ENCODE measurements around the gene NAB2. TPM values are rescaled to one million over a fixed set of nuclear protein-coding genes. Genes with fewer than 3 reads are reported as not detected.

NAB2 gene
- total and polyA plus RNA-seq, 10 of the 15 experiments (the other 5 are each of a cell fraction or from before 2014, with no cell fraction given): 0.35 to 35.2 (median 15.3) TPM

DNA sequence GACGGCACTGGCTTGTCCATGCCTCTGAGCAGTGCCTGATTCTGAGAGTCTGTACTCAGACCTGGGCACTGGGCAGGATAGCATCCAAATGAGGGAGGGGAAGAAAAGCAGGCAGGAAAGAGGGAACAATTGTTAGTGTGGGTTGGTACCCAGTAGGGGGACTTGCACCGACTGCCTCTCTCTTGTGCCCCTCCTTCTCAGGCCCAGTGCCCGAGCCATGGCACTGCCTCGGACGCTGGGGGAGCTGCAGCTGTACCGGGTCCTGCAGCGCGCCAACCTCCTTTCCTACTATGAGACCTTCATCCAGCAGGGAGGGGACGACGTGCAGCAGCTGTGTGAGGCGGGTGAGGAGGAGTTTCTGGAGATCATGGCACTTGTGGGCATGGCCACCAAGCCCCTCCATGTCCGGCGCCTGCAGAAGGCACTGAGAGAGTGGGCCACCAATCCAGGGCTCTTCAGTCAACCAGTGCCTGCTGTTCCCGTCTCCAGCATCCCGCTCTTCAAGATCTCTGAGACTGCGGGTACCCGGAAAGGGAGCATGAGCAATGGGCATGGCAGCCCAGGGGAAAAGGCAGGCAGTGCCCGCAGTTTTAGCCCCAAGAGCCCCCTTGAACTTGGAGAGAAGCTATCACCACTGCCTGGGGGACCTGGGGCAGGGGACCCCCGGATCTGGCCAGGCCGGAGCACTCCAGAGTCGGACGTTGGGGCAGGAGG lies 2.2 kb downstream of the NAB2 start:
- peak overlapping the region; percentile 75 for H3K4me2 ChIP-seq (ENCODE audit: control insufficient read depth, insufficient read depth)
- peaks cover 43% of the 10 kb centered on the region for H3K4me1 ChIP-seq (ENCODE audit: control insufficient read depth, insufficient read depth, low read length)
- SMC1A ChIA-PET (ENCODE audit: uncharacterized antibody, unreplicated experiment): interaction anchor here (1.0 to 10.4 kb wide), 7 partner anchors 11 to 92 kb away, joined by 3 to 169 read pairs (median 29); partner anchors contain the start of genes NEMP1 and STAT6
- BruUV-seq (replicated peaks): no TSS peak
- POLR2A ChIA-PET: interaction anchor here (0.9 to 7.6 kb wide), 6 partner anchors 12 to 26 kb away, joined by 3 to 74 read pairs (median 29); partner anchors contain the start of genes NEMP1 and STAT6
- H3K9me3 ChIP-seq (replicated peaks; ENCODE audit: control insufficient read depth, insufficient read depth, low read length): no peaks in the 10 kb centered on the region
- ATAC-seq: no peak
- TF ChIP-seq RCOR1 (conservative IDR thresholded peaks at IDR 0.05; ENCODE audit: low read depth, low read length) (no peak), CHD1 (IDR thresholded peaks at IDR 0.05; ENCODE audit: low read depth, low read length) (no peak), POLR2A (IDR thresholded peaks at IDR 0.05; ENCODE audit: low read depth, low read length) (no peak; the same call in 1 of the 2 replicates), KDM1A (IDR thresholded peaks at IDR 0.05; ENCODE audit: borderline replicate concordance) (no peak), FOS (IDR thresholded peaks at IDR 0.05; ENCODE audit: borderline replicate concordance, extremely low read depth, insufficient read length) (no peak), NFXL1 (IDR thresholded peaks at IDR 0.05; ENCODE audit: borderline replicate concordance) (no peak), KLF5 (IDR thresholded peaks at IDR 0.05; ENCODE audit: partially characterized antibody) (no peak), SIN3A (IDR thresholded peaks at IDR 0.05; ENCODE audit: low read depth, low read length) (no peak), PAX5 (IDR thresholded peaks at IDR 0.05; ENCODE audit: borderline replicate concordance, low read depth, low read length) (no peak), SMARCA5 (IDR thresholded peaks at IDR 0.05) (no peak), MYB (IDR thresholded peaks at IDR 0.05; ENCODE audit: borderline replicate concordance, low read depth, low read length) (no peak)
- TF ChIP-seq, protein P1, sequence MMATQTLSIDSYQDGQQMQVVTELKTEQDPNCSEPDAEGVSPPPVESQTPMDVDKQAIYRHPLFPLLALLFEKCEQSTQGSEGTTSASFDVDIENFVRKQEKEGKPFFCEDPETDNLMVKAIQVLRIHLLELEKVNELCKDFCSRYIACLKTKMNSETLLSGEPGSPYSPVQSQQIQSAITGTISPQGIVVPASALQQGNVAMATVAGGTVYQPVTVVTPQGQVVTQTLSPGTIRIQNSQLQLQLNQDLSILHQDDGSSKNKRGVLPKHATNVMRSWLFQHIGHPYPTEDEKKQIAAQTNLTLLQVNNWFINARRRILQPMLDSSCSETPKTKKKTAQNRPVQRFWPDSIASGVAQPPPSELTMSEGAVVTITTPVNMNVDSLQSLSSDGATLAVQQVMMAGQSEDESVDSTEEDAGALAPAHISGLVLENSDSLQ (IDR thresholded peaks at IDR 0.05): no peak
- DNase-seq (ENCODE audit: low read depth, low spot score): no peak
- peak overlapping the region; percentile 52 for H3K4me3 ChIP-seq
- in situ Hi-C loops (cut with MboI): no loop called here
- 79% methylated on average over 17 of the region's 22 CpGs for WGBS (ENCODE audit: insufficient coverage, insufficient replicate concordance, low lambda C conversion rate, missing lambda C conversion rate)
- no peaks in the 10 kb centered on the region for H4K20me1 ChIP-seq (ENCODE audit: control insufficient read depth, insufficient read depth)
- peaks cover 9 to 18% of the 10 kb centered on the region in 2 experiments for H3K36me3 ChIP-seq (ENCODE audit: control insufficient read depth in 2 of 2, insufficient read depth in 2 of 2, low read length in 1 of 2)
- H3K27ac ChIP-seq (ENCODE audit: control insufficient read depth, insufficient read depth): no peak overlapping the region
- FAIRE-seq: no peak
- CTCF ChIA-PET: interaction anchor here (1.6 to 9.0 kb wide), 7 partner anchors 11 to 83 kb away, joined by 4 to 205 read pairs (median 7); partner anchors contain the start of genes NEMP1 and STAT6
- H3K79me2 ChIP-seq (ENCODE audit: control insufficient read depth, insufficient read depth, low read length): peaks cover 34% of the 10 kb centered on the region
- no peak overlapping the region for H3K9ac ChIP-seq (ENCODE audit: control insufficient read depth, insufficient read depth, low read length)
- intact Hi-C loops (cut with micrococcal nuclease; ENCODE audit: unreplicated experiment): no loop called here
- no peak overlapping the region for H2AFZ ChIP-seq (ENCODE audit: control insufficient read depth, low read depth, low read length)
- RAD21 ChIA-PET (ENCODE audit: unreplicated experiment): interaction anchor here (2.0 to 8.8 kb wide), 4 partner anchors 12 to 20 kb away, joined by 14 to 199 read pairs (median 76); partner anchors contain the start of genes NEMP1 and STAT6
- H3K27me3 ChIP-seq (replicated peaks in 1 of 2; ENCODE audit: control insufficient read depth in 2 of 2, insufficient read depth in 2 of 2, low read length in 1 of 2): no peaks in the 10 kb centered on the region
